Heart left ventricle (tissue), 13 donors: ENCODE results near the gene DOHH.

Experiments
- POLR2A ChIP-seq, 2 donors: fragments of 450-650 bp; IDR thresholded peaks; one replicate each; pipeline ENCODE4 v1.6.1; 2017; ENCODE audit warnings: antibody characterized with exemption in 2 of 2, mild to moderate bottlenecking in 2 of 2, moderate library complexity in 2 of 2
- TF ChIP-seq, protein P1 (sequence below), 12 donors: fragments of 200-600 bp; sonication (generic) in 4 of 12; IDR thresholded peaks; one replicate each; pipeline versions ENCODE4 v1.5.0 to v1.8.0; 2018 to 2022; ENCODE audit warnings: antibody characterized with exemption in 12 of 12, mild to moderate bottlenecking in 5 of 12
- donor health status: ischemic (EF 13 %, LVEDD 7.1; RV severe dilation, severe dysfunction).
- donor health status: DM: no; HTN: yes; CAD: no.
- donor health status: DM: no; HTN: no; CAD: no.
- donor health status: ischemic (EF 25% LVEDD 6.9; RV normal size, moderate dysfunction).
- donor health status: ischemic (EF 25% LVEDD 5.7; RV mildly dilated, moderate dysfunction).
- donor health status: ischemic (EF 35%, LVEDD 5.7; RV mildly dilated, moderate dysfunction).
- donor health status: nonischemic (EF 11% LVEDD 7.7; RV severe dilation, severe dysfunction).
- donor health status: DM: yes; HTN: yes; CAD: no.
- donor health status: PGD.
- donor health status: ischemic (EF 29% LVEDD 5.4; RV normal size, mild dysfunction).
- donor health status: nonischemic (EF 23%, LVEDD 6.1; RV moderate dilation, normal function).

DNA sequence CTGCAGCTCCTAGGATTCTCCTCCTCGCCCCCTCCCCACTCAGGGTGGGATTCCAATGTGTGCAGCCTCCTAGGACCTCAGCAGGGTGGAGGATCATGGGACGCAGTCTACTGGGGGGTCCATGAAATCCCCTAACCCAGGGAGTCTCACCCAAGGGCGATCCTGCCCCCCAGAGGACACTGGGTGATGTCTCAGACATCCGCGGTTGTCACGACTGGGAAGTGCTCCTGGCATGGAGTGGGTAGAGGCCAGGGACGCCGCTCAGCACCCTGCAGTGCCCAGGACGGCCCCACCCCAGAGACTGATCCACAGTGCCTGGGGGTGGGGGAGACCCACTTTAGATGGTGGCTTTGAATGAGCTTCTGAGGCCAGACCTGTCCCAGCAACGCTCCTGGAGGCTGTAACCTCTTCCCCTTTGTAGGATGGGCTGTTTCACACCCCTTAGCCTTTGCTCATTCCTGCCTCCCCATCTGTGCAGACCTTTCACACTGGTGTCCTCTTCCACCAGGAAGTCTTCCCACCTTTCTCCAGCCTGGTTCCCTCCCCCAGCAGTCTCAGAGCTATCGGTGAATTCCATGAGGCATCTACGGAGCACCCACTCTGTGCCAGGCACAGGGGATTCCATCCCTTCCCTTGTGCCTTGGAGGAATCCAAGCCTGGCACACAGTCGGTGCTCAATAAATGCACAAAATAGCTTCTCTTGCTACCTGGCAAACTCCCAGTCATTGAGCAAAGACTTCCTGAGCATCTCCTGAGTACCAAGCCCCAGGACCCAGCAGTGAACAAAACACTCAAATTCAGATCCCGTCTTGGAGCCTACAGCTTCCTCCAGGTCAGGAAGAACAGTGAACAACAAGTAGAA is 30.6 kb downstream of the DOHH start:
- TF ChIP-seq, protein P1, sequence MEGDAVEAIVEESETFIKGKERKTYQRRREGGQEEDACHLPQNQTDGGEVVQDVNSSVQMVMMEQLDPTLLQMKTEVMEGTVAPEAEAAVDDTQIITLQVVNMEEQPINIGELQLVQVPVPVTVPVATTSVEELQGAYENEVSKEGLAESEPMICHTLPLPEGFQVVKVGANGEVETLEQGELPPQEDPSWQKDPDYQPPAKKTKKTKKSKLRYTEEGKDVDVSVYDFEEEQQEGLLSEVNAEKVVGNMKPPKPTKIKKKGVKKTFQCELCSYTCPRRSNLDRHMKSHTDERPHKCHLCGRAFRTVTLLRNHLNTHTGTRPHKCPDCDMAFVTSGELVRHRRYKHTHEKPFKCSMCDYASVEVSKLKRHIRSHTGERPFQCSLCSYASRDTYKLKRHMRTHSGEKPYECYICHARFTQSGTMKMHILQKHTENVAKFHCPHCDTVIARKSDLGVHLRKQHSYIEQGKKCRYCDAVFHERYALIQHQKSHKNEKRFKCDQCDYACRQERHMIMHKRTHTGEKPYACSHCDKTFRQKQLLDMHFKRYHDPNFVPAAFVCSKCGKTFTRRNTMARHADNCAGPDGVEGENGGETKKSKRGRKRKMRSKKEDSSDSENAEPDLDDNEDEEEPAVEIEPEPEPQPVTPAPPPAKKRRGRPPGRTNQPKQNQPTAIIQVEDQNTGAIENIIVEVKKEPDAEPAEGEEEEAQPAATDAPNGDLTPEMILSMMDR (IDR thresholded peaks at IDR 0.05): peak in 2 of 12 donors; percentile 10 to 19
- TF ChIP-seq POLR2A (IDR thresholded peaks at IDR 0.05): no peak
